ENCODE results near the gene SAMD4B. TPM values are rescaled to one million over a fixed set of nuclear protein-coding genes. Genes with fewer than 3 reads are reported as not detected.
A peak's percentile ranks its signal among the peaks of the same experiment; 100 is the strongest.

Gene SAMD4B
- total RNA-seq, 3 donors from 2014 or later (not counting 1 experiment from before 2014, with no cell fraction given), result 67.8 to 80.8 (median 78.9) TPM

DNA sequence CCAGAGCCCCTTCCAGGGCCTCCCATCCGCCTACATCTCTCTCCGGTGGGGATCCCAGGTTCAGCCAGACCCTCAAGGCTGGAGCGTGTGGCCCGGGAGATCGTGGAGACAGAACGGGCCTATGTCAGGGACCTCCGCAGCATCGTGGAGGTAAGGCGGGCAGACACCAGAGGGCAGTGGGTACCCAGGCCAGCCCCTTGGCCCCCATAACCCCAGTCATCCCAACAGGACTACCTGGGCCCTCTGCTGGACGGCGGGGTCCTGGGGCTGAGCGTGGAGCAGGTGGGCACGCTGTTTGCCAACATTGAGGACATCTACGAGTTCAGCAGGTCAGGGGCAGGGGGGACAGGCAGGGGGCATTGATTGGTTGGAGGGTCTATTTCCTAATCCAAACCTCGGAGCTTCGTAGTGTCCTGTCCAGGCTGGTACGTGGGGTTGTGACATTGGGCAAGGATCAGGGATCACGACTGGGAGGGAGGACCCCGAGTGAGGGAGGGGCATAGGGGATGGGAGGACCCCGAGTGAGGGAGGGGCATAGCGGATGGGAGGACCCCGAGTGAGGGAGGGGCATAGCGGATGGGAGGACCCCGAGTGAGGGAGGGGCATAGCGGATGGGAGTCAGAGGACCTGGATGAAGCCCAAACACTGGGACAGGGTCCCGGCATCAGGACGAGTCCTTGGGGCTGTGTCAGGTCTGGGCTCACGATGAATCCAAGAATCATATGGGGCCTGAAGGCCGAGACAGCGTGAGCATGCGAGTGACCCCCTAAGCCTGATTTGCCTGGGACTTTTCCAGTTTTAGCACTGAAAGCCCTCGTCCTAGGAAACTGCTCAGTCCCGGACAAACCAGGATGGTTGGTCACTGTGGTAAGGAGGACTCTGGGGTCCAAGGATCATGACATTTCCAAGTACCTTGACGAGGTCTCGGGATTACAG lies 73.2 kb downstream of the SAMD4B start:
- Mint-ChIP-seq H3K4me3 (peak overlapping the region; percentile 28), H3K27ac (peak overlapping the region; percentile 96 to 97), H3K36me3 (no peaks in the 10 kb centered on the region), H3K4me1 (peaks cover 32 to 42% of the 10 kb centered on the region in 2 donors), H3K9me3 (no peaks in the 10 kb centered on the region), H3K27me3 (ENCODE audit: low read depth in 2 of 2) (no peaks in the 10 kb centered on the region)
- no peaks in the 10 kb centered on the region for H3K27me3 ChIP-seq (ENCODE audit: control insufficient read depth, insufficient read depth, low read length)
- no peak overlapping the region for H3K4me3 ChIP-seq (ENCODE audit: low read length)
- ATAC-seq, result no peak
- peak in 1 of 2 donors; percentile 38 for DNase-seq
- H3K27ac ChIP-seq (ENCODE audit: low read length), result no peak overlapping the region
- TF ChIP-seq, protein P1, sequence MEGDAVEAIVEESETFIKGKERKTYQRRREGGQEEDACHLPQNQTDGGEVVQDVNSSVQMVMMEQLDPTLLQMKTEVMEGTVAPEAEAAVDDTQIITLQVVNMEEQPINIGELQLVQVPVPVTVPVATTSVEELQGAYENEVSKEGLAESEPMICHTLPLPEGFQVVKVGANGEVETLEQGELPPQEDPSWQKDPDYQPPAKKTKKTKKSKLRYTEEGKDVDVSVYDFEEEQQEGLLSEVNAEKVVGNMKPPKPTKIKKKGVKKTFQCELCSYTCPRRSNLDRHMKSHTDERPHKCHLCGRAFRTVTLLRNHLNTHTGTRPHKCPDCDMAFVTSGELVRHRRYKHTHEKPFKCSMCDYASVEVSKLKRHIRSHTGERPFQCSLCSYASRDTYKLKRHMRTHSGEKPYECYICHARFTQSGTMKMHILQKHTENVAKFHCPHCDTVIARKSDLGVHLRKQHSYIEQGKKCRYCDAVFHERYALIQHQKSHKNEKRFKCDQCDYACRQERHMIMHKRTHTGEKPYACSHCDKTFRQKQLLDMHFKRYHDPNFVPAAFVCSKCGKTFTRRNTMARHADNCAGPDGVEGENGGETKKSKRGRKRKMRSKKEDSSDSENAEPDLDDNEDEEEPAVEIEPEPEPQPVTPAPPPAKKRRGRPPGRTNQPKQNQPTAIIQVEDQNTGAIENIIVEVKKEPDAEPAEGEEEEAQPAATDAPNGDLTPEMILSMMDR (IDR thresholded peaks at IDR 0.05), result no peak
- H3K9me3 ChIP-seq (ENCODE audit: control insufficient read depth, insufficient read depth, low read length), result no peaks in the 10 kb centered on the region
- 93% methylated on average over 35 of the region's 35 CpGs for WGBS (ENCODE audit: insufficient coverage)
- peaks cover 27% of the 10 kb centered on the region for H3K4me1 ChIP-seq (ENCODE audit: control insufficient read depth, insufficient read depth, low read length)
- H3K36me3 ChIP-seq (ENCODE audit: control insufficient read depth, insufficient read depth, low read length), result peaks cover 8% of the 10 kb centered on the region
- intact Hi-C loops (cut with micrococcal nuclease), result no loop called here

DNA sequence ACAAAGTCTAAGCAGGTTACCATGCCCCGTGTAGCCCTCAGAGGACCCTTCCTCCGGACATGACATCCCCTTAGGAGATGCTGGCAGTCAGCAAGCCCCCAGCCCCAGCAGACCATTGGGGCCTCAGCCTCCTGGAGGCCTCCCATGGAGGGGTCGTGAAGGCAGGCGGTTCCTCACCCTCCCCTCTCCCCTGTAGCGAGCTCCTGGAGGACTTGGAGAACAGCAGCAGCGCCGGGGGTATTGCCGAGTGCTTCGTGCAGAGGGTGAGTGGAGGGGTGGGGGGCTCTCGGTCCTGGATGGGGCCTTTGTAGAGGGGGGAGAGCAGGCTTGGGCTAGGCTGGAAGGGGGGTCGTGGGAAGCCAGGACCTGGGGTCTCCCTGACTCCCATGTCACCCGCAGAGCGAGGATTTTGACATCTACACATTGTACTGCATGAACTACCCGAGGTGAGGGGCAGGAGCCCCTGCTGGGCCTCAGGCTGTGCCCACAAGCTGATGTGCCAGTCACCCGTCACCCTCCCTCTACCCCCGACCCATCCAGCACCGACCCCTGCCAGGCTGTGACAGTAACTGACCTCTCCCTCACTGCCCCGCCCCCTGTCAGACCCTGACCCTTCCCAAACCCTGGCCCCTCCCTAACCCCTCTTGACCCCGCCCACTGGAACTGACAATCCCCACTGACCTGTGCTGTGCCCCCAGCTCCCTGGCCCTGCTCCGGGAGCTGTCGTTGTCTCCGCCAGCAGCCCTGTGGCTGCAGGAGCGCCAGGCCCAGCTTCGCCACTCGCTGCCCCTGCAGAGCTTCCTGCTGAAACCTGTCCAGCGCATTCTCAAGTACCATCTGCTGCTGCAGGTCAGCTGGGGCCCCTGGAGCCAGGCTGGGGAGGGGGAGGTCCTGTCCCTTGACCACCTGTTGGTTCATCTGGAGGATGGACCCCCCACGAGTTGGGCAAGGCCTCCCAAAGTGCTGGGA lies 74.2 kb downstream of the SAMD4B start:
- H3K4me1 ChIP-seq (ENCODE audit: control insufficient read depth, insufficient read depth, low read length), result peaks cover 17% of the 10 kb centered on the region
- no peak overlapping the region for H3K27ac ChIP-seq (ENCODE audit: low read length)
- H3K36me3 ChIP-seq (ENCODE audit: control insufficient read depth, insufficient read depth, low read length), result peaks cover 8% of the 10 kb centered on the region
- 88% methylated on average over 22 of the region's 27 CpGs for WGBS (ENCODE audit: insufficient coverage)
- no peaks in the 10 kb centered on the region for H3K27me3 ChIP-seq (ENCODE audit: control insufficient read depth, insufficient read depth, low read length)
- intact Hi-C loops (cut with micrococcal nuclease), result no loop called here
- Mint-ChIP-seq H3K4me1 (peaks cover 22 to 31% of the 10 kb centered on the region in 2 donors), H3K36me3 (no peaks in the 10 kb centered on the region), H3K27ac (peak overlapping the region in 1 of 2 donors; percentile 96), H3K27me3 (ENCODE audit: low read depth in 2 of 2) (no peaks in the 10 kb centered on the region), H3K4me3 (no peak overlapping the region), H3K9me3 (no peaks in the 10 kb centered on the region)
- H3K4me3 ChIP-seq (ENCODE audit: low read length), result no peak overlapping the region
- no peaks in the 10 kb centered on the region for H3K9me3 ChIP-seq (ENCODE audit: control insufficient read depth, insufficient read depth, low read length)
- ATAC-seq, result no peak
- peak in 1 of 2 donors; percentile 35 for DNase-seq
- TF ChIP-seq, protein P1 (IDR thresholded peaks at IDR 0.05), result no peak

DNA sequence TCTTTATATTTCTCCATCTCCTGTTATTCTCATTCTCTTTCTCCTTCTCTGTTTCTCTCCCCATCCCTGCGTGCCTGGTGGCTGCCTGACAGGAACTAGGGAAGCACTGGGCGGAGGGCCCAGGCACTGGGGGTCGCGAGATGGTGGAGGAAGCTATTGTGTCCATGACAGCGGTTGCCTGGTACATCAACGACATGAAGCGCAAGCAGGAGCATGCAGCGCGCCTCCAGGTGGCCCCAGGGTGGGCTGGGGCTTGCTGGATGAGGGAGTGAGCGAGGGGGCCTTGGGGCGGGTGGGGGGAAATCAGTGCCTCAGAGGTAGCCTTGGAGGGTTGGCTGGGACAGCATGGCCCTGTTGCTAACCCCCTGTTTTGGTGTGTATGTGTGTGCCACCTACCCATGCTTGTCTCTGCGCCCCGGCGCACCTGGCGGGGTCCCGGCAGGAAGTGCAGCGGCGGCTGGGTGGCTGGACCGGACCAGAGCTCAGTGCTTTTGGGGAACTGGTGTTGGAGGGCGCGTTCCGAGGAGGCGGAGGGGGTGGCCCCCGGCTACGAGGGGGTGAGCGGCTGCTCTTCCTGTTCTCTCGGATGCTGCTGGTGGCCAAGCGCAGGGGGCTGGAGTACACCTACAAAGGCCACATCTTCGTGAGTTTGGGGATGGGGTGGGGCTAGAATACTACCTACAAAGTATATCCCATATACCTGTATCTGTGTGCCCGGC lies 75.4 kb downstream of the SAMD4B start:
- H3K9me3 ChIP-seq (ENCODE audit: control insufficient read depth, insufficient read depth, low read length), result no peaks in the 10 kb centered on the region
- WGBS (ENCODE audit: insufficient coverage), result 88% methylated on average over 27 of the region's 30 CpGs
- H3K4me3 Mint-ChIP-seq, result peak overlapping the region; percentile 10
- H3K36me3 Mint-ChIP-seq, result no peaks in the 10 kb centered on the region
- H3K4me1 Mint-ChIP-seq, result peaks cover 12 to 22% of the 10 kb centered on the region in 2 donors
- H3K4me3 ChIP-seq (ENCODE audit: low read length), result no peak overlapping the region
- H3K27me3 Mint-ChIP-seq (ENCODE audit: low read depth in 2 of 2), result no peaks in the 10 kb centered on the region
- H3K36me3 ChIP-seq (ENCODE audit: control insufficient read depth, insufficient read depth, low read length), result peaks cover 8% of the 10 kb centered on the region
- DNase-seq (peak in 1 of 2 donors; percentile 20), ATAC-seq (no peak)
- peaks cover 12% of the 10 kb centered on the region for H3K4me1 ChIP-seq (ENCODE audit: control insufficient read depth, insufficient read depth, low read length)
- no peaks in the 10 kb centered on the region for H3K27me3 ChIP-seq (ENCODE audit: control insufficient read depth, insufficient read depth, low read length)
- no peaks in the 10 kb centered on the region for H3K9me3 Mint-ChIP-seq
- H3K27ac Mint-ChIP-seq, result peak overlapping the region; percentile 41 to 70
- TF ChIP-seq, protein P1 (IDR thresholded peaks at IDR 0.05), result no peak
- intact Hi-C loops (cut with micrococcal nuclease), result no loop called here
- H3K27ac ChIP-seq (ENCODE audit: low read length), result no peak overlapping the region
